ENCODE results near the gene STBD1. TPM values are rescaled to one million over a fixed set of nuclear protein-coding genes. Genes with fewer than 3 reads are reported as not detected.

STBD1 gene
- total RNA-seq, 1 experiment from 2014 or later: 1.5 TPM

Other genes with a start within 250 kb of the STBD1 start
- gene ART3, start 232.0 kb upstream of the STBD1 start, total RNA-seq (2014; rRNA removed; shearing (Covaris generic); ENCODE audit: low replicate concordance): not detected in 2 replicates
- 38.6 and 51.8 TPM in 2 replicates for gene NUP54, start 158.3 kb upstream of the STBD1 start, total RNA-seq (2014; rRNA removed; shearing (Covaris generic); ENCODE audit: low replicate concordance)
- gene SCARB2, start 92.9 kb upstream of the STBD1 start, total RNA-seq (2014; rRNA removed; shearing (Covaris generic); ENCODE audit: low replicate concordance): 89.9 and 94.3 TPM in 2 replicates
- 2.0 TPM in 1 of 2 replicates, not detected in the other for gene FAM47E, start 55.0 kb upstream of the STBD1 start, total RNA-seq (2014; rRNA removed; shearing (Covaris generic); ENCODE audit: low replicate concordance)
- gene CCDC158, start 114.4 kb downstream of the STBD1 start, total RNA-seq (2014; rRNA removed; shearing (Covaris generic); ENCODE audit: low replicate concordance): not detected in 2 replicates
- gene SHROOM3, start 128.5 kb downstream of the STBD1 start, total RNA-seq (2014; rRNA removed; shearing (Covaris generic); ENCODE audit: low replicate concordance): 20.2 and 33.9 TPM in 2 replicates

All from Caki2 (cell line).